ENCODE results near the gene PCDHA1.

PCDHA1 gene

GRCh38 chr5:141039061-141039460 is 253.1 kb downstream of the PCDHA1 start:
- no peaks in the 10 kb centered on the region for H3K27me3 ChIP-seq (ENCODE audit: control insufficient read depth, insufficient read depth, low read length)

GRCh38 chr5:141039517-141039916 is 253.6 kb downstream of the PCDHA1 start:
- no peaks in the 10 kb centered on the region for H3K9me3 ChIP-seq (ENCODE audit: control insufficient read depth, low read length)
- H3K36me3 ChIP-seq (ENCODE audit: control insufficient read depth, insufficient read depth, low read length), result no peaks in the 10 kb centered on the region
- peaks cover 5% of the 10 kb centered on the region for H3K4me1 ChIP-seq (ENCODE audit: control insufficient read depth, insufficient read depth, low read length)
- H3K4me3 ChIP-seq (ENCODE audit: low read length), result no peak overlapping the region
- H3K27me3 ChIP-seq (ENCODE audit: control insufficient read depth, insufficient read depth, low read length), result no peaks in the 10 kb centered on the region
- no peak overlapping the region for H3K9ac ChIP-seq (ENCODE audit: low read length)

More at GRCh38 chr5:141039061-141039460, 253.1 kb downstream of the PCDHA1 start:
- Histone ChIP-seq H3K36me3 (ENCODE audit: control insufficient read depth, insufficient read depth, low read length) (no peaks in the 10 kb centered on the region), H3K4me3 (ENCODE audit: low read length) (no peak overlapping the region), H3K9ac (ENCODE audit: low read length) (no peak overlapping the region), H3K4me1 (ENCODE audit: control insufficient read depth, insufficient read depth, low read length) (peaks cover 5% of the 10 kb centered on the region), H3K9me3 (ENCODE audit: control insufficient read depth, low read length) (no peaks in the 10 kb centered on the region)

- Histone ChIP-seq H3K9me3 (ENCODE audit: control insufficient read depth, low read length) (no peaks in the 10 kb centered on the region), H3K36me3 (ENCODE audit: control insufficient read depth, insufficient read depth, low read length) (no peaks in the 10 kb centered on the region), H3K4me3 (ENCODE audit: low read length) (peak overlapping the region; percentile 16), H3K4me1 (ENCODE audit: control insufficient read depth, insufficient read depth, low read length) (peaks cover 5% of the 10 kb centered on the region), H3K27me3 (ENCODE audit: control insufficient read depth, insufficient read depth, low read length) (no peaks in the 10 kb centered on the region), H3K9ac (ENCODE audit: low read length) (no peak overlapping the region)
Measured at GRCh38 chr5:141040093-141040770, 254.3 kb downstream of the PCDHA1 start.

- H3K4me3 ChIP-seq (ENCODE audit: low read length), result peak overlapping the region; percentile 16
- no peaks in the 10 kb centered on the region for H3K27me3 ChIP-seq (ENCODE audit: control insufficient read depth, insufficient read depth, low read length)
- H3K9ac ChIP-seq (ENCODE audit: low read length), result no peak overlapping the region
- H3K9me3 ChIP-seq (ENCODE audit: control insufficient read depth, low read length), result no peaks in the 10 kb centered on the region
- H3K36me3 ChIP-seq (ENCODE audit: control insufficient read depth, insufficient read depth, low read length), result no peaks in the 10 kb centered on the region
- H3K4me1 ChIP-seq (ENCODE audit: control insufficient read depth, insufficient read depth, low read length), result peaks cover 5% of the 10 kb centered on the region
Measured at GRCh38 chr5:141040771-141041426, 255.0 kb downstream of the PCDHA1 start.

- H3K36me3 ChIP-seq (ENCODE audit: control insufficient read depth, insufficient read depth, low read length), result no peaks in the 10 kb centered on the region
- no peaks in the 10 kb centered on the region for H3K27me3 ChIP-seq (ENCODE audit: control insufficient read depth, insufficient read depth, low read length)
- H3K4me1 ChIP-seq (ENCODE audit: control insufficient read depth, insufficient read depth, low read length), result peaks cover 5% of the 10 kb centered on the region
- no peak overlapping the region for H3K9ac ChIP-seq (ENCODE audit: low read length)
- no peak overlapping the region for H3K4me3 ChIP-seq (ENCODE audit: low read length)
- no peaks in the 10 kb centered on the region for H3K9me3 ChIP-seq (ENCODE audit: control insufficient read depth, low read length)
Measured at GRCh38 chr5:141041427-141041785, 255.5 kb downstream of the PCDHA1 start.

GRCh38 chr5:141042555-141042954 is 256.6 kb downstream of the PCDHA1 start:
- Histone ChIP-seq H3K36me3 (ENCODE audit: control insufficient read depth, insufficient read depth, low read length) (no peaks in the 10 kb centered on the region), H3K9ac (ENCODE audit: low read length) (no peak overlapping the region), H3K4me1 (ENCODE audit: control insufficient read depth, insufficient read depth, low read length) (peaks cover 5% of the 10 kb centered on the region), H3K9me3 (ENCODE audit: control insufficient read depth, low read length) (no peaks in the 10 kb centered on the region), H3K4me3 (ENCODE audit: low read length) (no peak overlapping the region), H3K27me3 (ENCODE audit: control insufficient read depth, insufficient read depth, low read length) (no peaks in the 10 kb centered on the region)

- Histone ChIP-seq H3K4me1 (ENCODE audit: control insufficient read depth, insufficient read depth, low read length) (no peaks in the 10 kb centered on the region), H3K9me3 (ENCODE audit: control insufficient read depth, low read length) (no peaks in the 10 kb centered on the region), H3K36me3 (ENCODE audit: control insufficient read depth, insufficient read depth, low read length) (no peaks in the 10 kb centered on the region), H3K4me3 (ENCODE audit: low read length) (peak within 1 kb of the TSS; percentile 10), H3K9ac (ENCODE audit: low read length) (no peak within 1 kb of the TSS), H3K27me3 (ENCODE audit: control insufficient read depth, insufficient read depth, low read length) (no peaks in the 10 kb centered on the region)
Measured at GRCh38 chr5:141050622-141051520, 264.9 kb downstream of the PCDHA1 start, which contains the start of gene PCDHB1. PCDHB1 (plus strand) TSS chr5:141051374; CDS start chr5:141051471, 97 bp downstream.

GRCh38 chr5:141051521-141051866 is 265.6 kb downstream of the PCDHA1 start:
- H3K4me1 ChIP-seq (ENCODE audit: control insufficient read depth, insufficient read depth, low read length), result no peaks in the 10 kb centered on the region
- peak overlapping the region; percentile 10 for H3K4me3 ChIP-seq (ENCODE audit: low read length)
- no peaks in the 10 kb centered on the region for H3K36me3 ChIP-seq (ENCODE audit: control insufficient read depth, insufficient read depth, low read length)
- H3K9ac ChIP-seq (ENCODE audit: low read length), result no peak overlapping the region
- H3K27me3 ChIP-seq (ENCODE audit: control insufficient read depth, insufficient read depth, low read length), result no peaks in the 10 kb centered on the region
- H3K9me3 ChIP-seq (ENCODE audit: control insufficient read depth, low read length), result no peaks in the 10 kb centered on the region

All from mucosa of stomach (tissue), 1 donor.